ENCODE results near the gene FAM83E.
"Not testable (repeated sequence)": the region's sequence is repeated elsewhere in the genome, so short reads cannot be mapped to it uniquely, and the experiment has no call there.

FAM83E gene

GRCh38 chr19:48611872-48612271 lies 3.0 kb downstream of the FAM83E start:
- no peak for DNase-seq (ENCODE audit: low spot score)

GRCh38 chr19:48609571-48610108 lies 5.2 kb downstream of the FAM83E start:
- DNase-seq (ENCODE audit: low spot score), result no peak

GRCh38 chr19:48608798-48609263 lies 6.0 kb downstream of the FAM83E start:
- peak; percentile 86 for DNase-seq (ENCODE audit: low spot score)

GRCh38 chr19:48607359-48607755 lies 7.5 kb downstream of the FAM83E start:
- no peak for DNase-seq (ENCODE audit: low spot score)

- DNase-seq (ENCODE audit: low spot score), result no peak
Observed at GRCh38 chr19:48606463-48607358, 8.2 kb downstream of the FAM83E start, which contains the start of gene SPACA4. TSS of gene SPACA4 (plus strand) at chr19:48606742. CDS start at chr19:48606979, 237 bp downstream.

- DNase-seq (ENCODE audit: low spot score), result no peak
Observed at GRCh38 chr19:48603850-48604249, 11.0 kb downstream of the FAM83E start.

GRCh38 chr19:48603449-48603848 lies 11.4 kb downstream of the FAM83E start:
- peak; percentile 42 for DNase-seq (ENCODE audit: low spot score)

GRCh38 chr19:48603001-48603400 lies 11.9 kb downstream of the FAM83E start:
- DNase-seq (ENCODE audit: low spot score), result no peak

GRCh38 chr19:48600679-48601417 lies 14.0 kb downstream of the FAM83E start:
- peak; percentile 30 for DNase-seq (ENCODE audit: low spot score)

GRCh38 chr19:48598996-48599700 lies 15.7 kb downstream of the FAM83E start:
- DNase-seq (ENCODE audit: low spot score), result peak; percentile 34

GRCh38 chr19:48596679-48597465 lies 18.0 kb downstream of the FAM83E start:
- DNase-seq (ENCODE audit: low spot score), result peak; percentile 29

- no peak for DNase-seq (ENCODE audit: low spot score)
Observed at GRCh38 chr19:48596237-48596636, 18.6 kb downstream of the FAM83E start.

- DNase-seq (ENCODE audit: low spot score), result peak; percentile 26
Observed at GRCh38 chr19:48595833-48596232, 19.0 kb downstream of the FAM83E start.

GRCh38 chr19:48595171-48595570 lies 19.7 kb downstream of the FAM83E start:
- DNase-seq (ENCODE audit: low spot score), result no peak

GRCh38 chr19:48591021-48591420 lies 23.9 kb downstream of the FAM83E start:
- DNase-seq (ENCODE audit: low spot score), result no peak

GRCh38 chr19:48588670-48589401 lies 26.0 kb downstream of the FAM83E start:
- peak; percentile 93 for DNase-seq (ENCODE audit: low spot score)

GRCh38 chr19:48587387-48587786 lies 27.5 kb downstream of the FAM83E start:
- no peak for DNase-seq (ENCODE audit: low spot score)

- no peak for DNase-seq (ENCODE audit: low spot score)
Observed at GRCh38 chr19:48582168-48582567, 32.7 kb downstream of the FAM83E start.

GRCh38 chr19:48578891-48579290 lies 36.0 kb downstream of the FAM83E start:
- DNase-seq (ENCODE audit: low spot score), result no peak

GRCh38 chr19:48577908-48578307 lies 37.0 kb downstream of the FAM83E start:
- not testable (repeated sequence) for DNase-seq (ENCODE audit: low spot score)

All from D341Med (cell line).